Measurements from ENCODE around the gene FCHSD2.

DNA sequence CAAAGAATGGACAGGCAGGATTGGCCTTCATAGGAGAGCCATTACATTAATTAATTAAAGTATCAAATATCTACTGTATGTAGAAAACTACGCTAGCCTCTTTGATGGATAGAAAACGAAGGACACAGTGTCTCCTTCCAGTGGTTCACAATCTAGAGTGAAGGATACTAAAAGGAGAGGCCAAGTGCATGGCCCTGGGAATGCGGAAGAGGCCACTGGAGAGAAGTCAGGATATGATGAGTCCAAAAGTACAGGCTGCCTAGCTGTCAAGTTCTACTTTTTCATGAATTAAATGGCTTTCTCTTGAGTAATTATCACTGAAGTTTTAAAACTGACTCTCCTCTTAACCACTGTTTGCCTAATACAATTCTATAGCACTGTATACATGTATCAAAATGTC, 286.1 kb downstream of the FCHSD2 start:
- TF ChIP-seq, protein P1, sequence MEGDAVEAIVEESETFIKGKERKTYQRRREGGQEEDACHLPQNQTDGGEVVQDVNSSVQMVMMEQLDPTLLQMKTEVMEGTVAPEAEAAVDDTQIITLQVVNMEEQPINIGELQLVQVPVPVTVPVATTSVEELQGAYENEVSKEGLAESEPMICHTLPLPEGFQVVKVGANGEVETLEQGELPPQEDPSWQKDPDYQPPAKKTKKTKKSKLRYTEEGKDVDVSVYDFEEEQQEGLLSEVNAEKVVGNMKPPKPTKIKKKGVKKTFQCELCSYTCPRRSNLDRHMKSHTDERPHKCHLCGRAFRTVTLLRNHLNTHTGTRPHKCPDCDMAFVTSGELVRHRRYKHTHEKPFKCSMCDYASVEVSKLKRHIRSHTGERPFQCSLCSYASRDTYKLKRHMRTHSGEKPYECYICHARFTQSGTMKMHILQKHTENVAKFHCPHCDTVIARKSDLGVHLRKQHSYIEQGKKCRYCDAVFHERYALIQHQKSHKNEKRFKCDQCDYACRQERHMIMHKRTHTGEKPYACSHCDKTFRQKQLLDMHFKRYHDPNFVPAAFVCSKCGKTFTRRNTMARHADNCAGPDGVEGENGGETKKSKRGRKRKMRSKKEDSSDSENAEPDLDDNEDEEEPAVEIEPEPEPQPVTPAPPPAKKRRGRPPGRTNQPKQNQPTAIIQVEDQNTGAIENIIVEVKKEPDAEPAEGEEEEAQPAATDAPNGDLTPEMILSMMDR (conservative IDR thresholded peaks at IDR 0.05): no peak
- no peak for TF ChIP-seq EZH2 (IDR thresholded peaks at IDR 0.05; ENCODE audit: low read depth)

Data from PC-9 (cell line).